HL-60/S4 treated with retinoic acid at 250 ng/mL for 4 days and 3 days (cell line): Measurements from ENCODE around the gene CEP128.

ENCODE experiments used
- in situ Hi-C: fragments of 300-500 bp; cut with MboI; formaldehyde crosslinking; loops from 2 replicates; pipeline ENCODE4 v1.7.0; 2022; ENCODE audit warnings: low sequenced_read_pairs

Gene CEP128

GRCh38 chr14:80906336-80906735 is 35.2 kb downstream of the CEP128 start:
- in situ Hi-C loops = no loop called here

GRCh38 chr14:80902608-80903007 is 38.9 kb downstream of the CEP128 start:
- in situ Hi-C loops = no loop called here

GRCh38 chr14:80901822-80902221 is 39.7 kb downstream of the CEP128 start:
- in situ Hi-C loops = no loop called here

- in situ Hi-C loops = no loop called here
Observed at GRCh38 chr14:80901260-80901659, 40.3 kb downstream of the CEP128 start.

DNA sequence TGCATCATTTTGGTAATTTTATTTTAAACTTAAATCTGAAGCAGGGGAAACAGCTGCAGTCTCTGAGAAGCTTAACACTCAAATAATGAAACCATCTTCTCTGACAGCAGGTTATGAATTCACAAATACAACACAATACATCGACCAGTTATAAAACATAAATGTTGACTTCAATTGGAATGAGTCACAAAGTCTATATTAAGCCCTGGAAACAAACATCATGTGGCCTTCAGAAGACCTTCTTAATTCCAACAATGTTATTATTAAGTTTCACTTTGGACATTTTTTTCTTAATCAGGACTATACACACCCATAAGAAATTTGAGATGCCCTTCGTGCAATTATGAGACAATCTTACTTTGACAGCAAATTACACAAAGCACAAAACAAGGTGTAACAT is 68.9 kb downstream of the CEP128 start:
- in situ Hi-C loops = no loop called here

GRCh38 chr14:80868260-80868659 is 73.3 kb downstream of the CEP128 start:
- in situ Hi-C loops = no loop called here

DNA sequence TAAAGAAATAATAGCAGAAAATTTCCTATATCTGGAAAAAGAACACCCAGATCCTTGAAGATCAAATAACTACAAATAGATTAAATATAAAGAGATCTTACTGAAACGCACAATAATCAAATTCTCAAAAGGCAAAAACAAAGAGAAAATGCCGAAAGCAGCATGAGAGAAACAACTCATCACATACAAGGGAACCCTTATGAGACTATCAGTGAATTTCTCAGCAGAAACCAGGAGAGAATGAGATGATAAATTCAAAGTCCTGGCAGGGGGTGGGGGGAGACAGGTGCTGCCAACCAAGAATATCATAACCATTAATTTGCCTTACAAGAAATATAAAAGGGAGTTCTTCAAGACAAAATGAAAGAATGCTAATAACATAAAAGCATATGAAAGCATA is 73.7 kb downstream of the CEP128 start:
- in situ Hi-C loops = no loop called here

- in situ Hi-C loops = no loop called here
Observed at GRCh38 chr14:80867091-80867490, 74.4 kb downstream of the CEP128 start.

- in situ Hi-C loops = no loop called here
Observed at GRCh38 chr14:80865565-80865964, 76.0 kb downstream of the CEP128 start.

GRCh38 chr14:80862983-80863382 is 78.6 kb downstream of the CEP128 start:
- in situ Hi-C loops = no loop called here

- in situ Hi-C loops = no loop called here
Observed at GRCh38 chr14:80862541-80862940, 79.0 kb downstream of the CEP128 start.

DNA sequence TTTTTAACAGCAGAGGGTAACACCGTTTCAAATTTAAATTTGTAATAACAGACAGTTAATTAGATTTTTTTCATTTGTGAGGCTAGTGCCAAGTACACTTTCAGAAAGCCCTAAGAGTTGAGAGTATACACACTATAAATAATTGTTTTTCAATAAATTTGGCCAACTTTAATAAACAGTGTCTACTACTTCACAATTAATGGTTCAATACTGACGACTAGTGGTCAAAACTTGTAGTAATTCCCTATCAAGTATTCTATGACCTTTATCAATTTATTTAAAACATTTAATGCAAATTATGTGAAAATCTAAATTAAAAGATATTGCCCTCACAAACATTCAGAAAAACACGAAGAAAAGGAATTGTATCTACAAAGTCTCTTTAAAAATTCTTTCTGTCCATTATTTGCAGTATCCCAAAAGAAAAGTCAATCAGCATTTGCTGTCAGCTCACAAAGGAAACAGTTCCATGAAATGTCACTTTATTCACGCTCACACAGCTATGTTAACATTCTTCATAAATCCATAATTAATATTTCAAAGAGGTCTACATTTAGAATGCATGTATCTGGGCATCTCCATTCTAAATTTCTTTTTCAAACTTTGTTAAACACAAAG is 91.2 kb downstream of the CEP128 start:
- in situ Hi-C loops = no loop called here

DNA sequence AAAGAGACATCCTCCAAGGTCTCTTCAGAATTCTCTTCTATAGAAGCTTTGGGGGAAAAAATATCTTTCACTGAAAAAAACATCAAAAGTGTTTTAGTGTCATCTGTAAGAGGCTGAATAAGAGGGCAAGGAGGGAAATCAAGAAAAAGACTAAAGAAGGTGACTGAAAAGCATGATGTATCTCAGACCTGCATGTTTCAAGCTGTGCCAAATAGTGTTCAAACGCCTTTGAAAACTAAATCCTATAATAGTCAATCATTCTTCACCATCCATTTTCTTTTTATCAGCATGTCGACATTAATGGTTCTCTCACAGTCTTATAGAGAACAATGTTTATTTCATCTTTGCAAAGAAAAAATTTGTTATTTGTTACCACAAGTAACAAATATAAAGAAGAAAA is 94.5 kb downstream of the CEP128 start:
- in situ Hi-C loops = no loop called here

- in situ Hi-C loops = no loop called here
Observed at GRCh38 chr14:80845856-80846255, 95.7 kb downstream of the CEP128 start.

GRCh38 chr14:80844872-80845271 is 96.7 kb downstream of the CEP128 start:
- in situ Hi-C loops = no loop called here

DNA sequence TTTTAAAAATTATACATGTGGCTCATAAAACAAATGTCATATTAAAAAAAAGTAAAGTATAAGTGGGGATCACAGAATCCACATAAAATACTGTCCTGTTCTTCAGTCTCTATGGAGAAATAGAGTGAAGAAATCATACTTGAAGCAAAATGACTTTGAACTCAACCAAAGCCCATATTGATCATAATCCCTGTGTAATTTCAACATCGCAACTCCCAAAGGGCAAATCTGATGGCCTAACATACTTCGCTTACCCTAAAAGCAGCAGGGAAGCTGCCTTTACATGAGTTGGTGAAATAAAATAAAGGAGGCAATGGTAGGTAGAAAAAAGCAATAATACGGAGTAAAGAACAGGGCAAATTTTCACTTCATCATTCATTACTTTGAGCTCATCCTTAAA is 101.8 kb downstream of the CEP128 start:
- in situ Hi-C loops = no loop called here

- in situ Hi-C loops = no loop called here
Observed at GRCh38 chr14:80809663-80810062, 131.9 kb downstream of the CEP128 start.

- in situ Hi-C loops = no loop called here
Observed at GRCh38 chr14:80805136-80805535, 136.4 kb downstream of the CEP128 start.

DNA sequence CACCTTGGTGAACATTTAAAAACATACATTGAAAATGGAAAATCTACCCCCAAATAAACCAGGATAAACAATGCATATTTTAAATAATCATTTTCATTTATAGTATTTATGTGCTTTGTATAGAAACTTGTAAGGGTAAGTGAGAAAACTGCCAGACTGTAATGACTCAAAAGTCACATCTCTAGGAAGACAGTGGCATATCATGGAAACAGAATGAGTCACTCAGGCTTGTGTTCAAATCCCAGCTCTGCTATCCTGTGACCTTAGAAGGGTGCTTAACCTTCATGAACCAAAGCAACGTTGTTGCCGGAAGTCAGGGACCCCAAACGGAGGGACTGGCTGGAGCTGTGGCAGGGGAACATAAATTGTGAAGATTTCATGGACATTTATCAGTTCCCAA is 142.7 kb downstream of the CEP128 start:
- in situ Hi-C loops = no loop called here

- in situ Hi-C loops = no loop called here
Observed at GRCh38 chr14:80798211-80798610, 143.3 kb downstream of the CEP128 start.

GRCh38 chr14:80792771-80793170 is 148.8 kb downstream of the CEP128 start:
- in situ Hi-C loops = no loop called here

GRCh38 chr14:80787876-80788275 is 153.7 kb downstream of the CEP128 start:
- in situ Hi-C loops = no loop called here

DNA sequence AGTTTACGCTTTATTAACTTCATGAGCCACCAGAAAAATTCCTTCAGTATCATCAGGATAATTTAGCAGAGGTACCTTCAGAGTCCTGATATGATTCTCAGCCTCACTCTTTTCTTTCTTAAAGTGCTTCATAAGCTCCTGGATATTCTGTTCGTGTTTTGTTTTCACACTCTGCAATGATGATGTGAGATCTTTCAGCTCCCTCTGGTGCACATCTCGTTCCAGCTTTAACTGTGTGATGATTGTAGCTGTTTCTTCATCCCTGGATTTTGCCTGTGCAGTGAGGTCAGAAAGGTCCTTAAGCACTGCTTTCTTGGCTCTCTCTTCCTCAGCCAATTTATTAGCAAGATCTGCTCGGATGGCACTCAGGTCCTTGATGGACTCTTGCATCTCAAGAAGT is 156.7 kb downstream of the CEP128 start:
- in situ Hi-C loops = no loop called here
